H9 (cell line): Measurements from ENCODE around the gene ADARB2. TPM values are rescaled to one million over a fixed set of nuclear protein-coding genes. Genes with fewer than 3 reads are reported as not detected.

Experiments
- DNase-seq: peaks from one replicate; pipeline ENCODE4 v3.0.0-alpha.2; 2017
- H2AFZ ChIP-seq: one replicate; pipeline ENCODE4 v1.6.1; 2013; ENCODE audit warnings: mild to moderate bottlenecking, low read length, control low read depth, moderate library complexity
- H2AK5ac ChIP-seq: 2 replicates; pipeline ENCODE4 v1.6.1; 2013; ENCODE audit warnings: low read length, control low read depth, mixed read lengths; ENCODE audit not compliant: insufficient read length
- H2BK120ac ChIP-seq: one replicate; pipeline ENCODE4 v1.6.1; 2013; ENCODE audit warnings: low read depth, mild to moderate bottlenecking, low read length, control low read depth, inconsistent platforms; ENCODE audit not compliant: poor library complexity, severe bottlenecking
- H2BK12ac ChIP-seq: 2 replicates; pipeline ENCODE4 v1.6.1; 2013; ENCODE audit warnings: low read length, control low read depth, mixed read lengths, low read depth; ENCODE audit not compliant: insufficient read length
- H2BK15ac ChIP-seq: 2 replicates; pipeline ENCODE4 v1.6.1; 2013; ENCODE audit warnings: low read depth, low read length, control low read depth
- H2BK20ac ChIP-seq: one replicate; pipeline ENCODE4 v1.6.1; 2013; ENCODE audit warnings: low read depth, mild to moderate bottlenecking, low read length, control low read depth, inconsistent platforms; ENCODE audit not compliant: poor library complexity, severe bottlenecking
- H2BK5ac ChIP-seq: 2 replicates; pipeline ENCODE4 v1.6.1; 2013; ENCODE audit warnings: low read length, control low read depth, mixed read lengths; ENCODE audit not compliant: insufficient read length
- H3K14ac ChIP-seq: 2 replicates; pipeline ENCODE4 v1.6.1; 2013; ENCODE audit warnings: low read length, control low read depth; ENCODE audit not compliant: insufficient read depth
- H3K18ac ChIP-seq: 2 replicates; pipeline ENCODE4 v1.6.1; 2013; ENCODE audit warnings: low read depth, mild to moderate bottlenecking, mixed read lengths, low read length, control low read depth; ENCODE audit not compliant: insufficient read length
- H3K23ac ChIP-seq: 2 replicates; pipeline ENCODE4 v1.6.1; 2013; ENCODE audit warnings: low read length, control low read depth, mixed read lengths, low read depth; ENCODE audit not compliant: insufficient read length
- H3K23me2 ChIP-seq: 2 replicates; pipeline ENCODE4 v1.6.1; 2013; ENCODE audit warnings: low read depth, mild to moderate bottlenecking, mixed read lengths, low read length, control low read depth; ENCODE audit not compliant: insufficient read length, poor library complexity, severe bottlenecking
- H3K27ac ChIP-seq: 2 replicates; pipeline ENCODE4 v1.5.1; 2013; ENCODE audit warnings: low read length, control low read depth, mixed read lengths, low read depth; ENCODE audit not compliant: insufficient read length
- H3K27me3 ChIP-seq: 2 replicates; pipeline ENCODE4 v1.6.1; 2013; ENCODE audit warnings: low read length, control low read depth, inconsistent platforms; ENCODE audit not compliant: insufficient read depth
- H3K4ac ChIP-seq: 2 replicates; pipeline ENCODE4 v1.6.1; 2013; ENCODE audit warnings: low read depth, mild to moderate bottlenecking, control low read depth, inconsistent platforms, low read length, moderate library complexity
- H3K4me1 ChIP-seq: 2 replicates; pipeline ENCODE4 v1.6.1; 2013; ENCODE audit warnings: low read length, control low read depth, inconsistent platforms; ENCODE audit not compliant: insufficient read depth
- H3K4me2 ChIP-seq: 2 replicates; pipeline ENCODE4 v1.6.1; 2013; ENCODE audit warnings: low read length, control low read depth, mixed read lengths; ENCODE audit not compliant: insufficient read length, insufficient read depth
- H3K56ac ChIP-seq: 2 replicates; pipeline ENCODE4 v1.6.1; 2013; ENCODE audit warnings: low read depth, mild to moderate bottlenecking, mixed read lengths, low read length, control low read depth; ENCODE audit not compliant: insufficient read length
- H3K79me1 ChIP-seq: 2 replicates; pipeline ENCODE4 v1.6.1; 2013; ENCODE audit warnings: low read depth, mild to moderate bottlenecking, moderate library complexity, low read length, control low read depth, inconsistent platforms; ENCODE audit not compliant: insufficient read depth, poor library complexity, severe bottlenecking
- H3K79me2 ChIP-seq: 2 replicates; pipeline ENCODE4 v1.6.1; 2013; ENCODE audit warnings: low read length, control low read depth, inconsistent platforms; ENCODE audit not compliant: insufficient read depth
- H3K9ac ChIP-seq: 2 replicates; pipeline ENCODE4 v1.6.1; 2013; ENCODE audit warnings: low read length, control low read depth, mixed read lengths; ENCODE audit not compliant: insufficient read length; ENCODE audit errors: extremely low read depth
- H3K9me3 ChIP-seq: one replicate; pipeline ENCODE4 v1.6.1; 2013; ENCODE audit warnings: low read depth, low read length, inconsistent platforms; ENCODE audit not compliant: control insufficient read depth
- H3T11ph ChIP-seq: one replicate; pipeline ENCODE4 v1.6.1; 2013; ENCODE audit warnings: mild to moderate bottlenecking, low read length, control low read depth, inconsistent platforms
- H4K20me1 ChIP-seq: one replicate; pipeline ENCODE4 v1.6.1; 2013; ENCODE audit not compliant: control insufficient read depth, insufficient read length, insufficient read depth
- H4K5ac ChIP-seq: 2 replicates; pipeline ENCODE4 v1.6.1; 2013; ENCODE audit warnings: low read depth, mild to moderate bottlenecking, mixed read lengths, low read length, control low read depth; ENCODE audit not compliant: insufficient read length
- H4K8ac ChIP-seq: replicated peaks from 2 replicates; pipeline ENCODE4 v1.6.1; 2013; ENCODE audit warnings: low read length, control low read depth, mixed read lengths, low read depth; ENCODE audit not compliant: insufficient read length
- H4K91ac ChIP-seq: 2 replicates; pipeline ENCODE4 v1.6.1; 2013; ENCODE audit warnings: low read depth, mild to moderate bottlenecking, moderate library complexity, mixed read lengths, low read length, control low read depth; ENCODE audit not compliant: insufficient read length
- H3K27ac Mint-ChIP-seq, 3 experiments: 2 replicates in 2 of 3; 3 replicates in 1 of 3; pipeline ENCODE4 v1.8.0; 2020 to 2021; ENCODE audit warnings: mixed read lengths in 3 of 3, mild to moderate bottlenecking in 1 of 3, moderate library complexity in 1 of 3
- H3K27me3 Mint-ChIP-seq: 2 replicates; pipeline ENCODE4 v1.8.0; 2021; ENCODE audit warnings: low read depth, mild to moderate bottlenecking, moderate library complexity, mixed read lengths
- H3K36me3 Mint-ChIP-seq, 3 experiments: 2 replicates in 2 of 3; 3 replicates in 1 of 3; pipeline ENCODE4 v1.8.0; 2020 to 2021; ENCODE audit warnings: low read depth in 3 of 3, mixed read lengths in 3 of 3; ENCODE audit not compliant: insufficient read depth in 1 of 3
- H3K4me1 Mint-ChIP-seq, 2 experiments: 2 replicates each; pipeline ENCODE4 v1.8.0; 2020; ENCODE audit warnings: mixed read lengths in 2 of 2
- H3K4me3 Mint-ChIP-seq, 2 experiments: 2 replicates in 1 of 2; 3 replicates in 1 of 2; pipeline ENCODE4 v1.8.0; 2020 to 2021; ENCODE audit warnings: mild to moderate bottlenecking in 2 of 2, mixed read lengths in 2 of 2, moderate library complexity in 1 of 2
- H3K9me3 Mint-ChIP-seq, 2 experiments: 2 replicates in 1 of 2; 3 replicates in 1 of 2; pipeline ENCODE4 v1.8.0; 2020; ENCODE audit warnings: mild to moderate bottlenecking in 2 of 2, mixed read lengths in 2 of 2, moderate library complexity in 1 of 2
- WGBS: extraction: QIAGEN DNeasy Blood & Tissue Kit; methylation state at CpG from one replicate; pipeline ENCODE4 v1.1.7; 2013; ENCODE audit warnings: missing lambda C conversion rate, low lambda C conversion rate, mixed read lengths; ENCODE audit not compliant: insufficient read length; ENCODE audit errors: extremely low coverage; 5-methylcytosine and 5-hydroxymethylcytosine counted together
- total RNA-seq: library from RNA; stranded (reverse); gene quantifications from 2 replicates; pipeline ENCODE4 v1.2.1, GENCODE V29; 2021
- TF ChIP-seq, protein P1 (sequence below): fragments of 200-600 bp; sonication (generic); conservative IDR thresholded peaks from 3 replicates; pipeline ENCODE4 v1.8.0; 2021; ENCODE audit warnings: antibody characterized with exemption, mild to moderate bottlenecking

The ADARB2 gene
- total RNA-seq, 1 experiment from 2014 or later, result 0.87 TPM

- Histone ChIP-seq H3K79me1 (no peaks in the 10 kb centered on the region), H3K56ac (no peak overlapping the region), H2AFZ (no peak overlapping the region), H3K9ac (no peak overlapping the region), H3T11ph (no peak overlapping the region), H2BK20ac (no peak overlapping the region), H4K8ac (no peak overlapping the region), H2AK5ac (no peak overlapping the region), H3K23me2 (no peaks in the 10 kb centered on the region), H3K27ac (no peak overlapping the region), H3K9me3 (no peaks in the 10 kb centered on the region), H3K4me1 (no peaks in the 10 kb centered on the region), H2BK12ac (no peak overlapping the region), H3K23ac (no peak overlapping the region), H2BK15ac (no peak overlapping the region), H3K18ac (no peak overlapping the region), H4K5ac (no peak overlapping the region), H4K20me1 (no peaks in the 10 kb centered on the region), H3K14ac (no peak overlapping the region), H2BK5ac (no peak overlapping the region), H3K79me2 (no peaks in the 10 kb centered on the region), H3K27me3 (no peaks in the 10 kb centered on the region), H3K4ac (no peak overlapping the region), H3K4me2 (no peak overlapping the region), H4K91ac (no peak overlapping the region), H2BK120ac (no peak overlapping the region)
- TF ChIP-seq, protein P1, sequence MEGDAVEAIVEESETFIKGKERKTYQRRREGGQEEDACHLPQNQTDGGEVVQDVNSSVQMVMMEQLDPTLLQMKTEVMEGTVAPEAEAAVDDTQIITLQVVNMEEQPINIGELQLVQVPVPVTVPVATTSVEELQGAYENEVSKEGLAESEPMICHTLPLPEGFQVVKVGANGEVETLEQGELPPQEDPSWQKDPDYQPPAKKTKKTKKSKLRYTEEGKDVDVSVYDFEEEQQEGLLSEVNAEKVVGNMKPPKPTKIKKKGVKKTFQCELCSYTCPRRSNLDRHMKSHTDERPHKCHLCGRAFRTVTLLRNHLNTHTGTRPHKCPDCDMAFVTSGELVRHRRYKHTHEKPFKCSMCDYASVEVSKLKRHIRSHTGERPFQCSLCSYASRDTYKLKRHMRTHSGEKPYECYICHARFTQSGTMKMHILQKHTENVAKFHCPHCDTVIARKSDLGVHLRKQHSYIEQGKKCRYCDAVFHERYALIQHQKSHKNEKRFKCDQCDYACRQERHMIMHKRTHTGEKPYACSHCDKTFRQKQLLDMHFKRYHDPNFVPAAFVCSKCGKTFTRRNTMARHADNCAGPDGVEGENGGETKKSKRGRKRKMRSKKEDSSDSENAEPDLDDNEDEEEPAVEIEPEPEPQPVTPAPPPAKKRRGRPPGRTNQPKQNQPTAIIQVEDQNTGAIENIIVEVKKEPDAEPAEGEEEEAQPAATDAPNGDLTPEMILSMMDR, result no peak
- H3K4me1 Mint-ChIP-seq, result peaks cover 3 to 8% of the 10 kb centered on the region in 2 experiments; a peak in 3 of 4 replicates
- DNase-seq, result peak; percentile 24
- H3K9me3 Mint-ChIP-seq, result no peaks in the 10 kb centered on the region; a peak in 1 of 5 replicates
- no peaks in the 10 kb centered on the region; a peak in 1 of 7 replicates for H3K36me3 Mint-ChIP-seq
- no CpG with 5 or more reads among the region's 27 CpGs for WGBS
- H3K27ac Mint-ChIP-seq, result no peak overlapping the region
- no peaks in the 10 kb centered on the region; the same call in 1 of the 2 replicates for H3K27me3 Mint-ChIP-seq
- H3K4me3 Mint-ChIP-seq, result no peak overlapping the region
These were observed 531.8 kb downstream of the ADARB2 start for GRCh38 chr10:1205450-1206030.
